ENCODE data around the gene ACCS.

DNA sequence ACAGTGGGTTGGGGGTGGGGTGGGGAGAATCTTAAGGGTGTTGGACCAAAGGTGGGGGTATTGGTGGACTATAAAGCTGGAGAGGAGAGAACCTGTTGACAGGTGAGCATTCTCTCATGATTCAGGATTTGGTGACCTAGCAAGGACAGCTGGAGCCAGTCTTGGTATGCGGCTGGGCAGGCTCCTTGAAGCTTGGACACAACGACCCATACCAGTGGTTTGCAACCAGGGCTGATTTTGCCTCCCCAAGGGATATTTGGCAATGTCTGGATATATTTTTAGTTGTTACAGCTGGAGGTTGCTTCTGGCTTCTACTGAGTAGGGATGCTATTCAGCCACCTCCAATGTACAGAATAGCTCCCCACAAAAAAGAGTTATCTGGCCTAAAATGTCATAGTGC, 35.0 kb downstream of the ACCS start:
- TF ChIP-seq, protein P1, sequence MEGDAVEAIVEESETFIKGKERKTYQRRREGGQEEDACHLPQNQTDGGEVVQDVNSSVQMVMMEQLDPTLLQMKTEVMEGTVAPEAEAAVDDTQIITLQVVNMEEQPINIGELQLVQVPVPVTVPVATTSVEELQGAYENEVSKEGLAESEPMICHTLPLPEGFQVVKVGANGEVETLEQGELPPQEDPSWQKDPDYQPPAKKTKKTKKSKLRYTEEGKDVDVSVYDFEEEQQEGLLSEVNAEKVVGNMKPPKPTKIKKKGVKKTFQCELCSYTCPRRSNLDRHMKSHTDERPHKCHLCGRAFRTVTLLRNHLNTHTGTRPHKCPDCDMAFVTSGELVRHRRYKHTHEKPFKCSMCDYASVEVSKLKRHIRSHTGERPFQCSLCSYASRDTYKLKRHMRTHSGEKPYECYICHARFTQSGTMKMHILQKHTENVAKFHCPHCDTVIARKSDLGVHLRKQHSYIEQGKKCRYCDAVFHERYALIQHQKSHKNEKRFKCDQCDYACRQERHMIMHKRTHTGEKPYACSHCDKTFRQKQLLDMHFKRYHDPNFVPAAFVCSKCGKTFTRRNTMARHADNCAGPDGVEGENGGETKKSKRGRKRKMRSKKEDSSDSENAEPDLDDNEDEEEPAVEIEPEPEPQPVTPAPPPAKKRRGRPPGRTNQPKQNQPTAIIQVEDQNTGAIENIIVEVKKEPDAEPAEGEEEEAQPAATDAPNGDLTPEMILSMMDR (IDR thresholded peaks at IDR 0.05; ENCODE audit: insufficient read depth, low read length, poor library complexity, severe bottlenecking) = no peak
- TF ChIP-seq EZH2phosphoT487 (conservative IDR thresholded peaks at IDR 0.05; ENCODE audit: low read length) = no peak

All from SU-DHL-6 (cell line).